GM20431 (cell line): Measurements from ENCODE around the gene AIG1.

Source experiments
- in situ Hi-C: fragments of 300-500 bp; cut with MseI, MboI; formaldehyde crosslinking; loops from one replicate; pipeline ENCODE4 v1.15.0; 2020; ENCODE audit warnings: low sequenced_read_pairs; ENCODE audit not compliant: unreplicated experiment

The AIG1 gene

DNA sequence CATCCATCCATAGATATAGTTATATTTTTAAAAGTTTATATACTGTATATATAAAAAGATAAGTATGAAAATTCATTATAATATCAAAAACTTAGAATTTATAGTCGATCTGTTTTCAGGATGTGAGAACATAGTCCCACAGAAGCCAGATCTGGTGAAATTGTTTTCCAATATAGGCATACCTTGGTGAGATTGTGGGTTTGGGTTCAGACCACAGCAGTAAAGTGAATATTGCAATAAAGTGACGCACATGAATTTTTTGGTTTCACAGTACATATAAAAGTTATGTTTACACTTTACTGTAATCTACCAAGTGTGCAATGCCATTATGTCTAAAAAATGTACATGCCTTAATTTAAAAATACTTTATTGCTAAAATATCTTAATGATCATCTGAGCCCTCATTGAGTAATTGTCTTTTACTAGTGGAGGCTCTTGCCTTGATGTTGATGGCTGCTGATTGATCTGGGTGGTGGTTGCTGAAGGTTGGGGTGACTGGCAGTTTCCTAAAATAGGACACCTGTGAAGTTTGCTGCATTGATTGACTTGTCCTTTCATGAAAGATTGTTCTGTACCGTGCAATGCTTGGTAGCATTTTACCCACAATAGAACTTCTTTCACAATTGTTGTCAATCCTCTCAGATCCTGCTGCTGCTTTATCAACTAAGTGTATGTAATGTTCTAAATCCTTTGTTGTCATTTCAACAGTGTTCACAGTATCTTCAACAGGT, 29.8 kb downstream of the AIG1 start:
- in situ Hi-C loops, result no loop called here

DNA sequence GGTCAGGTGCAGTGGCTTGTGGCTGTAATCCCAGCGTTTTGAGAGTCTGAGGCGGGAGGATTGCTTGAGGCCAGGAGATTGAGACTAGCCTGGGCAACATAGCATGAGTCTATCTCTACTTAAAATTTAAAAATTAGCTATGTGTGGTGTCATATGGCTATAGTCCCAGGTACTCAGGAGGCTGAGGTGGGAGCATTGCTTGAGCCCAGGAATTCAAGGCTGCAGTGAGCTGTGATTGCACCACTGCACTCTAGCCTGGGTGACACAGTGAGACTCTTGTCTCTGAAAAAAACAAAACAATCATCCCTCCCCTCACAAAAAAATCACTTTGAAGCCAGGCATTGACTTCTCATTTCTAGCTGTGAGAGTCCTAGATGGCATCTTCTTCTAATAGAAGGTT, 32.1 kb downstream of the AIG1 start:
- in situ Hi-C loops, result no loop called here

DNA sequence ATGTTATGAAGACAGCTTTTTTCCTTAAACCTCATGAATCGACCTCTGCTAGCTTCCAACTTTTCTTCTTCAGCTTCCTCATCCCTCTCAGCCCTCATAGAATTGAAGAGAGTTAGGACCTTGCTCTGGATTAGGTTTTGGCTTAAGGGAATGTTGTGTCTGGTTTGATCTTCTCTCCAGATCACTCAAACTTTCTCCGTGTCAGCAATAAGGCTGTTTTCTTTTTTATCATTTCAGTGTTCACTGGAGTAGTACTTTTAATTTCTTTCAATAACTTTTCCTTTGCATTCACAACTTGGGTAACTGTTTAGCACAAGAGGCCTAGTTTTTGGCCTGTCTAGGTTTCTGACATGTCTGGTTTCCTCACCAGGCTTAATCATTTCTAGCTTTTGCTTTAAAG, 32.6 kb downstream of the AIG1 start:
- in situ Hi-C loops, result no loop called here

DNA sequence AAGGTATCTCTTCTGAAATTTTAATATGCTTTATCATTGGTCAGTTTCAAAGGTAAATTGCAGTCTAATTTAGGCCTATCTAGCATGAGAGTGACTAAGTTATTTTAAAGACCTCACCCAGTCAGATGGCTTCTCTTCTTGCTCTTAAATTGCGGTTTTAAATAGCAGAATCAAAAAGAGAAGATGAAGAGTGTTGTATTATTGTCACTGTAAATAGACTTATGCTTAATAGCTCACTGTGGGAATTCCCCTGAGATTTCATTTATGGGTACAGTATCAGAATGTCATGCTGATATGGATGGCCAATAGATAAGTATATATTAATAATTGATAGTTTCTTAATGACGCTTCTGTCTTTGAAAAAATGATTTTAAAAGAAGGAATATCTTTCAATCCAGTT, 35.7 kb downstream of the AIG1 start:
- in situ Hi-C loops, result no loop called here

DNA sequence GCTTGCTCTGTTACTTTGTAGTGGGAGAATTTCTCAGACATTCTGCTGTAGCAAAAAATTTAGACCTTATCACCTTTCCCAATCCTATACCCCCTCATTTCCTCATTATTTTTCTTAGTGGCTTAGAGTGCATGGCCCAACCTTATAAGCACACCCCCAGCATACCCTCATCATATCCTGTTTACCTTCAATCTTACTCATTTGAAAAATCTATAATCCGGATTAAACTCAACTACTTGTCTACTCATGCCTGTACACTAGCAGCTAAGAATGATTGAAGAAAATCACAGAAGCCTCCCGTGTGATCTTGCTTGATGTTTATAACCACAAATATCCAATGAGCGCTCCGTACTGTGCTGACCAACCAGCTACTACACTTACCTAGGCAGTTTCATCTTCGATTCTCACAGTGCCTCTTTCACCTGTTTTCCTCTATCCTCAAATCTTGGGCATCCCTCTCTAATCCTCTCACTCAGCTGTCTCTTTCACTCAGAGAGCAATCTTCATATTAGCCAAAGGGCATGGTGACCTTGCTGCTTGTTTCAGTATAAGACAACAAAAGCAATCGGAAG, 36.6 kb downstream of the AIG1 start:
- in situ Hi-C loops, result no loop called here

DNA sequence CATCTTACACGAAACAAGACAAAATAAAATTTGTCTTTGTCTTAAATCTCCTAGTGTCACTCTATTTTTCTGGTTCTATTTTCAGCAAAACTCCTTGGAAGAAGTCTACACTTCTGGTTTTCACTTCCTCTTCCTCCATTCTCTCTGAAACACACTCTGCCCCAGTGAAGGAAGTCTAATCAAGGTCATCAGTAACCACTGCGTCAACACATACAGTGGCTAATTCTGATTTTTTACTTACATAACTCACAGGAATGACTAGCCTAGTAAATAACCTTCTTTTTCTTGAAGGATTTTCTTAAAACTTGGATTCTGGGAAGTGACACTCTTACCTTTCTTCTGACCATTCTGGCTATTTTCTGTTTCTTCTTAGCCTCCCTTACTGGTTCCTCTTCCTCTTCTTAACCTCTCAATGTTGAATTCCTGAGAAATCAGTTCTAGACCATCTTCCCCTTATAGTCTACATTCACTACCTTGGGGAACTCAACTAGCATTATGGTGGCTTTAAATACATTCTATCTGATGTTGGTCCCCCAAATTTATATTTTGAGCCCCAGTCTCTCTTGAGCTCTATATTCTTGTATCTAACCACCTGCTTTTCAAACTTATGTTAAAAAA, 37.5 kb downstream of the AIG1 start:
- in situ Hi-C loops, result no loop called here

DNA sequence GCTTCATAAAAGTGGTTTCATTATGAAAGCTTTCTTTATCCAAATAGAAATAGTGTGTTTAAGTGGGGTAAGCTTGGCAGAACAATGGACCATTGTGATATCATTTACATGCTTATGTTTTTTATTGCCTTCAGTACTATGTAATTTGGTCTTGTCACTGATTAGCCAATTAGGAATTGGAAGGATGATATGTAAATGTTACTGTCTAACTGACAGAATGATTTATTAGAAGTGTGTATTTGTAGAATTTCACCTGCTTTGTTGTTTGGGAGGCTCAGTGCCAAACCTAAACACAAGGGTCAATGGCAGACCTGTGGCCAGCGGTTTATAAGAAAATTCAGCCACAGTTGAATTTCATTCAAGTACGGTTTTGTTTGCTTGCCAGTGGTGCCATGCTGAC, 39.0 kb downstream of the AIG1 start:
- in situ Hi-C loops, result no loop called here

DNA sequence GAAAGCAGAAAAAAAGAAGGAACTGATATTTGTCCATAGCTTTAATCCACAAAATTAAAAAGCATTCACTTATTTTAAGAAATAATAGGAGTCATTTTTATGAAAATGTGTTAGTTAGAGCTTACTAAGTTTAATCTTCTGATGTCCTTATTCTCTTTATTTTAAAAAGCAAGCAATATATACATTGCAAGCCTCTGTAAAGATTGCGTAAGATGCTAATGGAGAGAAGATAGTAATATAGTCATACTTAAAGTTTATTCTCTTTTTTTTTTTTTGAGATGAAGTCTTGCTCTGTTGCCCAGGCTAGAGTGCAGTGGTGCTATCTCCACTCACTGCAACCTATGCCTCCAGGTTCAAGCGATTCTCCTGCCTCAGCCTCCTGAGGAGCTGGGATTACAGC, 39.7 kb downstream of the AIG1 start:
- in situ Hi-C loops, result no loop called here

DNA sequence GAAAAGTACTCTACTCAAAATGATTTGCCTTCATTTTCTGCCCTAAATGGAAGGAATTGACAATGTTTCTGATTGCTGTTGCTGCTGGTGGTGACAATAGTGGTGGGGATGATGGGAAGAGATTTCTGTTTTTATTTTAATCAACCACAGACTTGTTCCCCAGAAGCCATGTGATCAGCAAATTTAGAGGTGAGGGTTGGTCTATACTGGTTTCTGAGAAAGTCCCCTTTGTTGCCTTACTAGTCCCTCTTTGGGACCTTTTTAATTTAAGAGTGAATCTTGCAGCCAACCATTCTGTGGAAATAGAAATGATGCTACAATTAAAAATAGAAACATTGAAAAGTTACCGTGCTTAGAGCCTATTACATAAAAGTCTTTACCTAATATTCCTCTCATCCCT, 43.2 kb downstream of the AIG1 start:
- in situ Hi-C loops, result no loop called here

DNA sequence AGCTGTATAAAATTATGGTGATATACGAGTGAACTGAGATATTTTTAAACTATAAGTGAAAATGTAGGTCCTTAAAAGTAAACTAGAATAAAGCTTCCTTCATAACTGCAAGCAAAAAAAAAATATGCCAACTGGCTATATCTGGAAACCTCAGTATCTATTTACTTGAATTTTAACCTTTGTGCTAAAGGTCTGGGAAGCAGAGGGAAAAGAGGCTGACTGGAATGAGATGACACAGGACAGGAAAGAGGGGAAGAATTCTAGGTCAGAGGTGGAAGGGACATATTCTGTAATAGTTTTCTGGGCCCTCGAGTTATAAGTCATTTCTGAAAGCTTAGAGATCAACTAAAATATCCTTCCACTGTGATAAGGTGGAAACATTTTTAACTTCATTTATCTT, 46.8 kb downstream of the AIG1 start:
- in situ Hi-C loops, result no loop called here

DNA sequence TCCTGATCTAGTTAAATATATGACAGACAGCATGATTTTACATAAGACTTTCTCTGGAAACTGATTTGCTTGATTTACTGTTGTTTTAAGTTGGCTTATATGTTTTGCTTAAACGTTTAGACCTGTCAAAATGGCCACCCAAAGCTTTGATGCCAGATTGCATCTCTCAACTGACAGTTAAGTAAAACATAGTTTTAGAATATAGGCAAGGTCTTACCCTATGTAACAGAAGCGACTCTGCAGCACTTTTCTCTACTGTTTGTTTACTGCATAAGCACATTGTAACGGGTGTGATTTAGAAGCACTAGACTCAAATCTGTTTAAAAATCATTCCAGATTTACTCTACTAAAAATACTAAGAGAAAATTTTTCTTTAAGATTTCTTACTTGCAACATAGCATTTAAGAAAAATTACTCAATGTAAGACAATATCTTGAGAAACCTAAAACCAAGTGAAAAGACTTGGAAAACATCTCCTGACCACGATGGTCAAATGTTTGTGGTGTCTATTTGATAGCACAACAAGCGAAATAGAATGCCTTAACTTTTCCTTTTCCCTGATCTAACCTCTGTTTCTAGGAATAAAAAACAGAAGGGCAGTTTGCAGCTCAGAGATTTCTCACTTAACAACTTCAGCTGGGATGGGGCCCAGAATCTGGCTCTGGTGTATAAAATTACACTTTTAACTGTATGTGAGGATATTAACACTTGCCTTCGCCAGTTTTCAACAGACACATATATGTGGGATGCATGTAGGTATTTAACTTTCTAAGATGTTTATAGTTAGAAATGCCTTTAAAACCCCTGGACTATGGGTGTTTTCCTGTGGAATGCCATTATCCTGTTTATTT, 47.4 kb downstream of the AIG1 start:
- in situ Hi-C loops, result no loop called here

DNA sequence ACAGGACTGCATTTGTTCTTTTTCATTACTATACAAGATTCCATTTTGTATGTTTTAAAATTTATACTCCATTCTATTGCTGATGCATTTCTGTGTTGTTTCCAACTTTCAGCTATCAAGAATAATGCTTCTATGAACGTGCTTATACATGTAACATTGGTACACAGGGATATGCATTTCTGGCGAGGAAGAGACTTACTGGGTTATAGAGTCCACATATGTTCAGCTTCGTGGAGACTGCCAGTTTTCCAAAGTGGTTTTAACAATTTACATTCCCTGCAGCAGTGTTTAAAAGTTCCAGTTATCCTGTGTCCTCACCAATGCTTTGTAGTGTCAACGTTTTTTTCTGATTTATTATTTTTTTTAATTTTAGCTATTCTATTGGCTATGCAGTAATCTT, 48.5 kb downstream of the AIG1 start:
- in situ Hi-C loops, result no loop called here

DNA sequence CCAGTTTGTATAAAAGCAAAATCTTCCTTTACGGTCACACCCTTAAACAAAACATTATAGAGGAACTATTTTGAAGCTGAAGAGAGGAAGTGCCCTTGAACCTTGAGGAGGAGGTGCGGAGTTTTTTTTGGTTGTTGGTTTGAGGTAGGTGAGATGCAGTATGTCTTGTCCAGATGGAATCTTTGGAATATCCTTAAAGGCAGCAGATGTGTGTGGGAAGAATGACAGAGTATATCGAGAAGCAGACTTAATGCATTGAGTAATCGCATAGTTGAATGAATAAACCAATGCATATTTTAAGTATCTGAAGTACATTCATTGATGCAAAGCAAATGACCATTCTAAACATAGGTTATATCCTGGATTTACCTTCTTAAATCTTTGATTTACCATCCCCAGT, 49.9 kb downstream of the AIG1 start:
- in situ Hi-C loops, result no loop called here

DNA sequence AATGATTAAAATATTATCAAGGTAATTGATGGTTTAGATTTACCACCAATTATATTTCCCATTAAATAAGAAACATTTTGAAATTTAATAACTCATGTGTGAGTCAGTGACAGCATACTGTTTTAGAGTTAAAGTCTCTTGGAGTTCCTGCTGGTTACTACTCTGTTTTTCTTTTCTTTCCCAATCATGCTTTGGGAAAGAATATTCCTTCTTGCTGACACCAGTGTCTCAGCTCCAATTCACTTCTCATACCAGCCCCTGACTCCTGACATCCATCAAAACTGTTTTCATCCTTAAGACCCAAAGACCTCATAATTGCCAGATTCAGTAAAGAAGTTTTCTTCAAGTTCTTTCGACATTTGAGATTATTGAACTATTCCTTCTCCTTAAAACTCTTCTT, 50.3 kb downstream of the AIG1 start:
- in situ Hi-C loops, result no loop called here

DNA sequence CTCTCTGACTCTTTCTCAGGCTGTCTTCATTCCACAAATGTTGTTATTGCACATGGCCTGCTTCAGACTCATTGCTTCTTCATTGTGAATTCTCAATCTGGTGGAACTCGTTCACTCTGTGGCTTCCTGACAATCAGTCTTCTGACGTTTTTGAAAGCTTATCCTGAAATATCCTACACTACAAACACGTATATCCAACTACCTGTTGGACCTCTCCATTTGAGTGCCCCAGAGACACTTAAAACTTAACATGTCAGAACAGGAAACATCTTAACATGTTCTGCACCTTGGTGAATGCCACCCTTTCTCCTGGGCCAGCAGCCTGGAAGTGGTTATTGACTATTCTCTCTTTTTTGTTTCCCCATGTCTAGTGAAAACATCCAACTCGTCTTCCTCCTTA, 50.8 kb downstream of the AIG1 start:
- in situ Hi-C loops, result no loop called here

DNA sequence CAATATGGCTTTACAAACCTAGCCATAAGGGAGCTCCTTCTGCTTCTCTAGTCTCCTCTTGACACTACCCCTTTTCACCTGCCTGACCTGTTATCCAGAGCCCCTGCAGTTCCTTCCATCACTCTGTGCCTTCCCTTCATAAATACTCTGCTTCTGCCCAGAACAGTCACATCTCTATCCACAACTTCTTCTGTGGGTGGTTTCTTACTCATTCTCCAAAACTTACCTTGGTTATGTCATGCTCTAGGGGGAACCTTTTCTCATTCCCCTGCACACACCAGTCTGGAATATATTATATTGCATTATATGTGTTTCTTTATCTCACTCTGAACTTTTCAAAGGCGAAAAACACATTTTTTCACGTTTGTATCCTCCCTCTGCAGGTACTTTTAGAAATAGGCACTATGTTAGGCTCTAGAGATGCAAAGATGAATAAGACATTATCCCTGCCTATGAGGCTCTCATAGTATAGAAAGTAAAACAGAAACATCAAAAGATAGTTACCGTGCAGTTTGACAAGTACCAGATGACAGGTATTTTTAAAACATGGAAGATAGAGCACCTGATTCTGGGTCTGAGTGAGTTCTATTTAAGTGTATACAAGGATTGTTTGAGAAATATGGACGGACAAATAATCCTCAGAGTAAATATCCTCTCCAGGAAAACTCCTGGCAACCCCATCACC, 51.5 kb downstream of the AIG1 start:
- in situ Hi-C loops, result no loop called here

DNA sequence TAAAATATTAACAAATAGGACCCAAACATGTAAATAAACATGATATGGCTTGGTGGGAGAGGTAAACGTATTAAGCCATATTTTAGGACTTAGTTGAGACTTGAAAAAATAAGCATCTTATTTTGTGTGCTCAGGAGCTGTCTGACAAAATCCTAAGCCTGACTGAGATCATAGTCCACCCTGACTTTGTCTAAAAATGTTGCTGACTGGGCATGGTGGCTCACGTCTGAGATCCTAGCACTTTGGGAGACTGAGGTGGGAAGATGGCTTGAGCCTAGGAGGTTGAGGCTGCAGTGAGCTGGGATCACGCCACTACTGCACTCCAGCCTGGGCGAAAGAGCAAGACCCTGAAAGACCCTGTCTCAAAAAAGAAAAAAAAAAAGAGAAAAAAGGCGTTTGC, 52.1 kb downstream of the AIG1 start:
- in situ Hi-C loops, result no loop called here

DNA sequence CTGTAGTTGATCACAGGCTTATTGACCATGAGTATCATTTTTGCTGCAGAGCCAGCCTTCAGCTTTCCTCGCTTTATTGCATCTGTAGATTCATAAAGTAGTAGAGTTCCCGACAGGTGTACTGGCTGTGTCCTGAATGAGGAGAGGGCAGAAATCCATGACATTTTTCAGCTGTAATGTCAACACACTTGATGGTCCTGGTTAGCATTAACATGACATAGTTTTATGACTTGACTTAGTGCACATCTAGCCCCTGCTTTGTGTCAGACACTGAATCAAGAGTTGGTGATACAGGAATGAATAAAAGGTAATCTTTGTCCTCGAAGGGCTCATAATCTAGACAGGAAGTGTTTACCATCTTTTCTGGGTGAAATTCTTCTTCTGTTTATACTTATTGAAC, 55.0 kb downstream of the AIG1 start:
- in situ Hi-C loops, result no loop called here

DNA sequence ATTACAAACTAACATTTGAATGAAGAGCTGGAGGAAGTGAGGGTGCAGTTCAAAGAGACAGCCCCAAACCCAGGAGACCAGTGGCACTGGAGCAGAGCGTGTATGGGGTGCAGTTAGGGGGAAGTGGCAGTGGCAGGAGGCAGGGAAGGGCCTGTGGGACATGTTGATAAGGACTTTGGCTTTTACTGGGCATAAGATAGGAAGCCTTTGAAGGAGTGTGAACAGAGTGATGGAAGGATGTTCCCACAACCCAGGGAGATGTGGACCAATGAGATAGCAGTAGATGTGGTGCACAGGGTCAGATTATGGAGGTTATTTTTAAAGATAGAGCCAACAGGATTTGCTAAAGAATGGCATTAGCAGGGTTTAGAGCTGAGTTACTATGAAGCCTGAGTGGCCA, 56.4 kb downstream of the AIG1 start:
- in situ Hi-C loops, result no loop called here

DNA sequence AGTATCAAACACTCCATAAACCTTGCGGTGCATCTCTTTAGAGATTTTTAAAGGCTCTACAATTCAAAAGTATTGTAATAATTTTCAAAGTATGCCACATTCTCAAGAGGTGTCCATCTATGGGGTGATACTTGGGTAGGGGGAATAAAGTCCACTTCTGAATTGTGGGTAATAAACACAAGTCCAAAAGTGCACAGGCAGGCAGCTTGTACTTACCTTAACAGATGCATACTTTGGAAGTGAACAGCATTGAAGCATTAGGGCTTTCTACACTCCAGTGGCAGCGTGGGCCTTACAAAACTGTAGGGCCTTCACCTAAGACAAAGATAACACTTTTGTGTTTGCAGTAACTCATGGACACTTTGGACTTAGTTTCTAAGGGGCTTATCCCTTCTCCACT, 58.6 kb downstream of the AIG1 start:
- in situ Hi-C loops, result no loop called here
